ENCODE measurements around the gene DIDO1. TPM values are rescaled to one million over a fixed set of nuclear protein-coding genes. Genes with fewer than 3 reads are reported as not detected.

The DIDO1 gene
- total and polyA plus RNA-seq, 2 donors (not counting 1 experiment from before 2014, with no cell fraction given) = 25.9 to 33.2 TPM

DNA sequence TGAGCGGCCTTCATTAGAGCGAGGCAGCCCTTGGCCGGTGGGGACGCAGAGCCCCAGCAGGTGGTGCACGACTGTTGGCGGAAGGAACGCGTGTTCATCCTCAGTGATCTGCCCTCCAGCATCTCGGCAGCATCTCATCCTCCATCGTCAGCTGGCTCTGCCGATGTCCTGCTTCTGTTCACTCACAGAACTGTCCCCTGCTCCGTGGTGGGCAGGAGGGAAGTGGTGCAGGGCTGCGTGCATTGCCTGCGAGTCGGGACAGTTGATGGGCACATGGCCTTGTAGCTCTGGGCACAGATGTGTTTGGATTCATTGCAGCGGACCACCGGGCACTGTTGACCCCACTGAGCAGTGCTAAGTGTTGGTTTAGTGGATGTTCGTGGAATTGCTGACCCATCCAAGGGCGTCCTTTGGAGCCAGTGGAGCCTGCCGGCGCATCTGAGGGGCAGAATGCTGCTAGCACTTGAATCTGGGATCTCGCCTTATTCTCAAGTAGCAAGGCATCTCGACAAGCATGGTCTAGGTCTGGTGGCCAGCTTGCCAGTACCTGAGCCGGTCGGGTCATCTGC lies 19.6 kb upstream of the DIDO1 start:
- H3K9ac ChIP-seq (ENCODE audit: insufficient read depth, low read length) = no peak overlapping the region
- no peak for TF ChIP-seq EZH2 (IDR thresholded peaks at IDR 0.05; ENCODE audit: low read length, missing control alignments)
- TF ChIP-seq, protein P1, sequence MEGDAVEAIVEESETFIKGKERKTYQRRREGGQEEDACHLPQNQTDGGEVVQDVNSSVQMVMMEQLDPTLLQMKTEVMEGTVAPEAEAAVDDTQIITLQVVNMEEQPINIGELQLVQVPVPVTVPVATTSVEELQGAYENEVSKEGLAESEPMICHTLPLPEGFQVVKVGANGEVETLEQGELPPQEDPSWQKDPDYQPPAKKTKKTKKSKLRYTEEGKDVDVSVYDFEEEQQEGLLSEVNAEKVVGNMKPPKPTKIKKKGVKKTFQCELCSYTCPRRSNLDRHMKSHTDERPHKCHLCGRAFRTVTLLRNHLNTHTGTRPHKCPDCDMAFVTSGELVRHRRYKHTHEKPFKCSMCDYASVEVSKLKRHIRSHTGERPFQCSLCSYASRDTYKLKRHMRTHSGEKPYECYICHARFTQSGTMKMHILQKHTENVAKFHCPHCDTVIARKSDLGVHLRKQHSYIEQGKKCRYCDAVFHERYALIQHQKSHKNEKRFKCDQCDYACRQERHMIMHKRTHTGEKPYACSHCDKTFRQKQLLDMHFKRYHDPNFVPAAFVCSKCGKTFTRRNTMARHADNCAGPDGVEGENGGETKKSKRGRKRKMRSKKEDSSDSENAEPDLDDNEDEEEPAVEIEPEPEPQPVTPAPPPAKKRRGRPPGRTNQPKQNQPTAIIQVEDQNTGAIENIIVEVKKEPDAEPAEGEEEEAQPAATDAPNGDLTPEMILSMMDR (conservative IDR thresholded peaks at IDR 0.05 in 1 of 2, IDR thresholded peaks at IDR 0.05 in 1 of 2; ENCODE audit: low read depth in 1 of 2, low read length in 2 of 2) = no peak
- peaks cover 17% of the 10 kb centered on the region for H3K36me3 ChIP-seq (ENCODE audit: control insufficient read depth, insufficient read depth, low read length)
- peaks cover 22% of the 10 kb centered on the region for H3K79me2 ChIP-seq (ENCODE audit: control insufficient read depth, insufficient read depth, low read length)
- H3K27me3 ChIP-seq (ENCODE audit: control insufficient read depth, insufficient read depth, low read length) = no peaks in the 10 kb centered on the region
- no peaks in the 10 kb centered on the region for H3K9me3 ChIP-seq (ENCODE audit: control insufficient read depth, insufficient read depth, low read depth, low read length)
- H3K4me3 ChIP-seq (replicated peaks in 1 of 4; ENCODE audit: control extremely low read depth in 1 of 4, insufficient read depth in 1 of 4, low read depth in 3 of 4, low read length in 4 of 4) = no peak overlapping the region
- H2AFZ ChIP-seq (ENCODE audit: low read length) = no peak overlapping the region
- H4K20me1 ChIP-seq (ENCODE audit: control insufficient read depth, extremely low read depth, insufficient read depth, low read length) = no peaks in the 10 kb centered on the region
- no peak for DNase-seq (ENCODE audit: low read depth in 2 of 2)
- no peak overlapping the region for H3K4me2 ChIP-seq (ENCODE audit: extremely low read depth, insufficient read depth, low read length)
- H3K4me1 ChIP-seq (ENCODE audit: control insufficient read depth, extremely low read depth, insufficient read depth, low read length) = no peaks in the 10 kb centered on the region
- no peak overlapping the region for H3K27ac ChIP-seq (ENCODE audit: insufficient read depth, low read length)

GRCh38 chr20:62944746-62945145 lies 18.4 kb upstream of the DIDO1 start:
- H3K79me2 ChIP-seq (ENCODE audit: control insufficient read depth, insufficient read depth, low read length) = peaks cover 31% of the 10 kb centered on the region
- peaks cover 1% of the 10 kb centered on the region for H3K4me1 ChIP-seq (ENCODE audit: control insufficient read depth, extremely low read depth, insufficient read depth, low read length)
- no peak for DNase-seq (ENCODE audit: low read depth in 2 of 2)
- H3K27ac ChIP-seq (ENCODE audit: insufficient read depth, low read length) = no peak overlapping the region
- H2AFZ ChIP-seq (ENCODE audit: low read length) = no peak overlapping the region
- H3K9me3 ChIP-seq (ENCODE audit: control insufficient read depth, insufficient read depth, low read depth, low read length) = no peaks in the 10 kb centered on the region
- H3K27me3 ChIP-seq (ENCODE audit: control insufficient read depth, insufficient read depth, low read length) = no peaks in the 10 kb centered on the region
- no peak overlapping the region for H3K4me2 ChIP-seq (ENCODE audit: extremely low read depth, insufficient read depth, low read length)
- TF ChIP-seq, protein P1 (conservative IDR thresholded peaks at IDR 0.05 in 1 of 2, IDR thresholded peaks at IDR 0.05 in 1 of 2; ENCODE audit: low read depth in 1 of 2, low read length in 2 of 2) = no peak
- no peak for TF ChIP-seq EZH2 (IDR thresholded peaks at IDR 0.05; ENCODE audit: low read length, missing control alignments)
- H3K4me3 ChIP-seq (replicated peaks in 1 of 4; ENCODE audit: control extremely low read depth in 1 of 4, insufficient read depth in 1 of 4, low read depth in 3 of 4, low read length in 4 of 4) = no peak overlapping the region
- peaks cover 15% of the 10 kb centered on the region for H3K36me3 ChIP-seq (ENCODE audit: control insufficient read depth, insufficient read depth, low read length)
- H3K9ac ChIP-seq (ENCODE audit: insufficient read depth, low read length) = no peak overlapping the region
- H4K20me1 ChIP-seq (ENCODE audit: control insufficient read depth, extremely low read depth, insufficient read depth, low read length) = no peaks in the 10 kb centered on the region

GRCh38 chr20:62944184-62944583 lies 17.9 kb upstream of the DIDO1 start:
- Histone ChIP-seq H3K36me3 (ENCODE audit: control insufficient read depth, insufficient read depth, low read length) (peaks cover 15% of the 10 kb centered on the region), H3K4me1 (ENCODE audit: control insufficient read depth, extremely low read depth, insufficient read depth, low read length) (peaks cover 4% of the 10 kb centered on the region), H3K27ac (ENCODE audit: insufficient read depth, low read length) (no peak overlapping the region), H4K20me1 (ENCODE audit: control insufficient read depth, extremely low read depth, insufficient read depth, low read length) (no peaks in the 10 kb centered on the region), H2AFZ (ENCODE audit: low read length) (no peak overlapping the region), H3K79me2 (ENCODE audit: control insufficient read depth, insufficient read depth, low read length) (peaks cover 37% of the 10 kb centered on the region), H3K9me3 (ENCODE audit: control insufficient read depth, insufficient read depth, low read depth, low read length) (no peaks in the 10 kb centered on the region), H3K4me2 (ENCODE audit: extremely low read depth, insufficient read depth, low read length) (no peak overlapping the region), H3K9ac (ENCODE audit: insufficient read depth, low read length) (no peak overlapping the region), H3K4me3 (replicated peaks in 1 of 4; ENCODE audit: control extremely low read depth in 1 of 4, insufficient read depth in 1 of 4, low read depth in 3 of 4, low read length in 4 of 4) (no peak overlapping the region), H3K27me3 (ENCODE audit: control insufficient read depth, insufficient read depth, low read length) (no peaks in the 10 kb centered on the region)
- DNase-seq (ENCODE audit: low read depth in 2 of 2) = no peak
- TF ChIP-seq EZH2 (IDR thresholded peaks at IDR 0.05; ENCODE audit: low read length, missing control alignments) = no peak
- TF ChIP-seq, protein P1 (conservative IDR thresholded peaks at IDR 0.05 in 1 of 2, IDR thresholded peaks at IDR 0.05 in 1 of 2; ENCODE audit: low read depth in 1 of 2, low read length in 2 of 2) = no peak
